ENCODE results near the gene GLI2.
A peak's percentile ranks its signal among the peaks of the same experiment; 100 is the strongest.

GLI2 gene

GRCh38 chr2:120735746-120736170 is at the start of gene GLI2:
GLI2 (plus strand) TSS chr2:120735868; CDS start chr2:120797321, 61,453 bp downstream.
- peak; percentile 28 to 32 for DNase-seq

- no peak for DNase-seq
These were observed 49.7 kb upstream of the GLI2 start for GRCh38 chr2:120685974-120686297.

DNA sequence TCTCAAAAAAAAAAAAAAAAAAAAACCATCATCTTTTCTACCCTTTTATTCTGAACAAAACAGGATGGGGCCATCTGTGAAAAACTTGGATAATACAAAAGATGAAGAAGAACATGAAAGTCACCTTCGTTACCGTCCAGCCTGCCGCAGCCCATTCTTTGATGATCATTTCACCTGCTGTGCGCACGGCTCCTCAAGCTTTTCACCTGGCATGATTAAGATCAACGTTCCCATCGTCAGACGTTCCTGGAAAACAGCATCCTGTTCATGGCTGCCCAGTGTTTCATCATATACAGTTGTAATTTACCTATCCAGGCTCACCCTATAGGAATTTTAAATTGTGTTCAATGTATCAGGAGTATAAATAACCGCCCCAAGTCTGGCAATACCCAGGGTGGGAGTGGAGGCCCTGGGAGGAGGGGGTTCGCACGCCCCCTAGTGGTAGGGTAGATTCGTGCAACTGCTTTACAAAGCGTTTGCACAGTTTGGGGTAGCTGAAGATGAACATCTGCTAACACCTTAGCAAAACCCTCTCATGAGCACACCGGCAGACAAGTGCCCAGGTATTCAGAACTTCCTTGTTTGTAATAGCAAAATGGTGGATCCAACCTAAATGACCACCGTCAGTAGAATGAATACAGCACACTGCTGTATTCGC is 49.0 kb upstream of the GLI2 start:
- DNase-seq: no peak

DNA sequence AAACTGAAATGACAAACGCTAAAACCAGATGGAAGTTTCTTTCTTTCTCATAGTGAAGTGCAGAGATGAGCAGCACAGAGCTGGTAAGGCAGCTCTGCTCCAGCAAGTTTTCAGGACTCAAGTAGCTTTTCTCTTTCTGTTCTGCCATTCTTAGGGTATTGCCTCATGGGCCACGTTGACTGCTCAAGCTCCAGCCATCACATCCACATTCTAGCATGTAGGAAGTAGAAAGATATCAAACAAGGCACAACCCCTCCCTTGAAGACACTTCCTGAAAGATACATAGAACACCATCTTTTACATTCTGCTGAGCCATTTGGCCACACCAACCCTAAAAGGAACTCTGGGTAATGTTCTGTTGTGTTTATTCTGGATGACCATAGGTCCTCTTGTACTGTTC is 48.5 kb upstream of the GLI2 start:
- DNase-seq: no peak

DNA sequence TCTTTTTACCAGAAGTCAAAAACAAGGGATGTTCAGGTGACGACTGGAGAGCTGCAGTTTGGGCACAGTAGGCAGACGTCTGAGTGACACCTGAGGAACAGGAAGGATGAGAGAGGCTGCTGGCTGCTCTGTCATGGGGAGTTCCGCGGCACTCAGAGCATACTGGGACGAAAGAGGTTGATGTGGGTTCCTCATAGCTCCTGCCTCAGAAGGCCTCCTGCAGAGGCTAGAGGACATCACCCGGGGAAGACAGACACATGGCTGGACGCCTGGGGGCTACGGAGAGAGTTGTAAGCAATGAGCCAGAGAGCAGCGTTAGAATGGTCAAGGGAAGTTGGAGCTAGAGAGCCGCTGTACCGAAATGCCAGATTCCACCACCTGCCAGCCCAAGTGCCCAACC is 45.1 kb upstream of the GLI2 start:
- DNase-seq: no peak

DNA sequence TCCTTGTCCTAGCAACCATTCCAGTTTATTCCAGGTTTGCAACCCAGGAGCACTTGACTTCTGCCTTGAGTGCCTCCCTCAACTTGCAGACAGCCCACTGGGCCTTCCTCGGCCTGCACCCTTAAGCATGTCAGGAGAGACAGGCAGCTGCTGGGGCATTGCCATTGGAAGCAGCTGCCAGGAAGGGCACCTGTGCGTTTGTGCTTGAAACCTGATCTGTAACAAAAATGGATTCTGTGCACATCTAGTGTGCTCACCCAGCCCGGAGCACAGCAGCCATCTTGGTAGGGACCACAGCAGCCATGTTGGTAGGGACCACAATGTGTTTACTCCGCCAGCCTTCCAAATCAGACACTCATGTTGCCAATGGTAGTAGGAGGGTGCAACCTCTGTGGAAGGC is 44.3 kb upstream of the GLI2 start:
- DNase-seq: no peak

- DNase-seq: no peak
These were observed 43.0 kb upstream of the GLI2 start for GRCh38 chr2:120692691-120693090.

- no peak for DNase-seq
These were observed 42.5 kb upstream of the GLI2 start for GRCh38 chr2:120693121-120693520.

GRCh38 chr2:120694034-120694433 is 41.6 kb upstream of the GLI2 start:
- DNase-seq: no peak

- no peak for DNase-seq
These were observed 38.2 kb upstream of the GLI2 start for GRCh38 chr2:120697471-120697870.

DNA sequence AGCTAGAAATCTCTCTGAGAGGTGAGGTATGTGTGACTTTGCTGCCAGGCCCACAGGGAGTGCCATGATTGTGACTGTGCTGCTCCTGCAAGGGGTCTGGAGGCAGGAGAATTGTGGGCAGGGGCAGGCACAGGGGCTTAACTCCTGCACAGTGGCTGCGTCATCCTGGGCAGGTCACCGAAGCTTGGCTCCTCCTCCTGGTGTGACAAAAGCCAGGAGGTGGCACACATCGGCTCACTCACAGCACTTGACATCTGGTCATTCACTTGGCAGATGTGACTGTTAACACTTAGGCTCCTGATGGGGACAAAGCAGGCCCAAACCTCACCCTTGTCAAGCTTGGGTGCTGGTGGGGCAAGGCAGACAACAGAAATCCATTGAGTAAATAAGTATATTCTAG is 36.4 kb upstream of the GLI2 start:
- DNase-seq: no peak

DNA sequence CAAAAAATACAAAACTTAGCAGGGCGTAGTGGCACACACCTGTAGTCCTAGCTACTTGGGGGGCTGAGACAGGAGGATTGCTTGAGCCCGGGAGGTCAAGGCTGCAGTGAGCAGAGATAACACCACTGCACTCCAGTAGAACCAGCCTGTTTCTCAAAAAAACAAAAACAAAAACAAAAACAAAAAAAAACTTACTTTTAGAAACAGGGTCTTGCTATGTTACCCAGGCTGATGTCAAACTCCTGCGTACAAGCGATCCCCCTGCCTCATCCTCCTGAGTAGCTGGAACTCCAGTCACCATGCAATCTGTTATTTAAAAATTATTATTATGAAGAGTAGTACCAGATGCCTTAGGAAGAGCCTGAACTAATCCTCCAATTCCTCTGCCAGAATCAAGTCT is 35.0 kb upstream of the GLI2 start:
- DNase-seq: no peak

GRCh38 chr2:120701096-120701495 is 34.6 kb upstream of the GLI2 start:
- no peak for DNase-seq

DNA sequence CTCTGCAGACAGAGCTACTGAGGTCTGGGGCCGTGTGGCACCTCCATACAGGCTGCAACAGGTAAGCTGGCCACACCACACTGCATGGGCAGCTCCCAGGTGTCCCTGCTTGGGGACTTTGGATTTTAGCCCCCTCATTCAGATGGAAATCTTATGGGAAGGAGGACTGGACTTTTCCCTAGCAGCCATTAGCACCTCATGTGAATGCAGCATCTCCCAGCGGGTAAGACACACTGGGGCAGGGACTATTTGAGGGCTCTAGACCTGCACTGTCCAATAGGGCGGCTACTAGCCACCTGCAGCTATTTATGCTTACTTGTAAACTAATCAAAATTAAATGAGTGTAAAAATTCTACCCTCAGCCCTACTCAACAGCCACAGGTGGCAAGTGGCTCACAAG is 34.2 kb upstream of the GLI2 start:
- DNase-seq: no peak

- DNase-seq: no peak
These were observed 33.6 kb upstream of the GLI2 start for GRCh38 chr2:120702061-120702460.

GRCh38 chr2:120702801-120703200 is 32.9 kb upstream of the GLI2 start:
- DNase-seq: no peak

DNA sequence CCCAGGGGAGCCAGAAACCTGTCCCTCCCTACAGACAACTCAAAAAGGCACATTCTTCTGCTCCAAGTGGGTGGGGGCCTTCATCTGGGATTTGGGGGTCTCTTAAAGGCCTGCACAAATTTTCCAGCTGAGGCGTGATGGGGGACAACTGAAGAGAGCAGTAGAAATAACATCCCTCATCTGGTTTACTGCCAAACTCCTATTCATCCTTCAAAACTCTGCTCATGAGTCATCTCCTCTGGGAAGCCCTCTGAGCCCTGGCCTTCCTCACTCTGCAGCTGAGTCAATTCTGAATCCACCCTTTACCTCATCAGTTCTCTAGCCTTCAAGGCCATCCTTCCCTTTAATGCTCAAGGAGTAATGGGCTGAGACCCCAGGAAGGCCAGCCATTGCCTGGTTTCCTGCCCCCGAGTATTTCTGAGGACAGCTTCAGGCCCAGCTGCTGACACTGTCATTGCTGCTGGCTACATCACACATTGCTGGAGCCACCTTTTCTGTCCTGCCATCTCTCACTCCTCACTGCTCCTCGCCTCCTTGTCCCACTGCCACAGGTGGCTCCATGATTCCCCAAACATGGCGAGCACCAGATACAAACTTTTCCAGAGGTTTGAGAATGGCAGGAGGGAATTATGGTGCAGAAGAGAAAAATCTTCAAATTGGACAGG is 32.2 kb upstream of the GLI2 start:
- DNase-seq: no peak

DNA sequence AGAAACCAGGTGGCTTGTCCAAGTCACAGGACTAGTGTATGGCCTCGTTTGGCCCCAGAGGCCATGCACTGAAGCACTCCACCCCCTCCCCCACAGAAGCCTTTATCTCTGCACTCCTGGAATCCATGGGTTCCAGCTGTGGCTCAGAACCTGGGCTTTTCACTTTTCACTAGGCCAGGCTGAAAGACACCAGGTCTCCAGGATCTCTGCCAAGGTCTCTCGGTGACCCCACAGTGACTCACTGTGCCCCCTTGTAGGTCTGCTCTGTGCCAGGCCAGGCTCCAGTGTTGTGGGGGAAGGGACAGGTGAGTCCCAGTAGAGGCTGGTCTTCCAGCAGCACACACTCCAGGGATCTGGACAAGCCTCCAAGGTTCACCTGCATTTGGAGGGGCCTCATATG is 31.0 kb upstream of the GLI2 start:
- no peak for DNase-seq

- no peak for DNase-seq
These were observed 27.9 kb upstream of the GLI2 start for GRCh38 chr2:120707816-120708215.

GRCh38 chr2:120708944-120709607 is 26.6 kb upstream of the GLI2 start:
- no peak for DNase-seq

DNA sequence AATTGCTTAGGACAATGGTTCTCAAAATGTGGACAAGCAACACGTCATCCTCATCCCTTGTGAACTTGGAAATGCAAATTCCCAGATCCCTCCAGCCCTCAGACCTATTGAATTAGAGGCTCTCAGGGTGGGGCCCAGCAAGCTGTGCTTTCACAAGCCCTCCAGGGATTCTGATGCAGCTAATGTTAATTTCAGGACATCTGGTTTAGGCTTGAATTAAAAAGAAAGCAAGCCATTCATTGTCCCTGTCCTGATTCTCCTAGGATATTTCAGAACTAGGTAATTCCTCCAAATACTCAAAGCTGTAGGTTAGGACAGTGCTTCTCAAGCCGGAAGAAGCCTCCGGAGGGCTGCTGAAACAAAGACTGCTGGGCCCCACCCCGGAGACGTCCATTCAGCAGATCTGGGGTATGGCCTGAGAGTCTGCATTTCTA is 26.0 kb upstream of the GLI2 start:
- no peak for DNase-seq

GRCh38 chr2:120710256-120710655 is 25.4 kb upstream of the GLI2 start:
- DNase-seq: no peak

DNA sequence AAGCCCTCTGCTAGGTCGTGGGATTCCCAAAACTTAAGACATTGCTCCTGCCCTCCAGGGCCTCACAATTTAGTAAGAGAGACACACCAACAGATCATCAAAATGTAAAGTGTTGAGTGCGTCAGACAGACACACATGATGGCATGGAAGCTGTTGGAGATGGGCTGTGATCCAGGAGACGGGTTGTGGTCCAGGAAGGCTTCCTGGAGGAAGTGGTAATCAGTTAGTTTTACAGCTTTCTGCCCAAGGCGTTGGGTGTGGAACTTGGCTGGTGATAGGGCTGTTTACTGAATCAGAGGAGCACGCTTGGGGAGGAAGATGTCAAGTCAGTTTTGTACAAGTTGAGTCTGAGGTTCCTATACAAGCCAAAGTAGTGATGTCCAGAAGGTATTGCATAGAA is 24.0 kb upstream of the GLI2 start:
- DNase-seq: no peak

DNA sequence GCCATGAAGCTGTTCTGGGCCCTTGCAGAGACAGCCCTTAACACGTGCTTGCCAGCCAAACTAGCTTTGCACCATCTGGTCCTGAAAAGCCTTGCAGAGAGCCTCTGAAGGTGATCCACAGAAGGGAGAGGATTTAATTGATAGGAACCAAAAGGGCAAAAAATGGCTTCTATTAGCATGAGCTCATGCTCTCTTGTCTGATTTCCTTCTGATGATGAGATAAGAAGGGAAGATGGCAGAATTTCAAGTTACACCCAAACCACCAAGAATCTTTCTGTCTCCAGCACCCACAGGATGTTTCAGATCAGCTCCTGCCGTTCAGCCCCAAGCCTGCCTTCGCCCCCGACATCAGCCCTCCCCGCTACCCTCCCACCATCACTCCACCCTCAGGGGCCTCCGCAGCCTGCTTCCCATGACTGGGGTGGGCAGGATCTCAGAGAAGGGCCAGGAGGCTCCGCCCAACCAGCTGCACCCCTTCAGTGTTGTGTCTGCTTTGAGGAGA is 23.4 kb upstream of the GLI2 start:
- DNase-seq: no peak
